Measurements from ENCODE around the gene NME7.
A peak's percentile ranks its signal among the peaks of the same experiment; 100 is the strongest.
"Not testable (repeated sequence)": the region's sequence is repeated elsewhere in the genome, so short reads cannot be mapped to it uniquely, and the experiment has no call there.

Gene NME7

DNA sequence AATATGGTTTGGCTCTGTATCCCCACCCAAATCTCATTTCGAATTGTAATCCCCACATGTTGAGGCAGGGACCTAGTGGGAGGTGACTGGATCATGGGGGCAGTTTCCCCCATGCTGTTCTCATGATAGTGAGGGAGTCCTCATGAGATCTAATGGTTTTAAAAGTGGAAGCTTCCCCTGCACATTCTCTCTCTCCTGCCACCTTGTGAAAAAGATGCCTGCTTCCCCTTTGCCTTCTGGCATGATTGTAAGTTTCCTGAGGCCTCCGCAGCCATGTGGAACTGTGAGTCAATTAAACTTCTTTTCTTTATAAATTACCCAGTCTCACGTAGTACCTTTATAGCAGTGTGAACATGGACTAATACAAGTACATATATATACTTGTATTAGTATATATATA, 25.5 kb downstream of the NME7 start:
- not testable (repeated sequence) for DNase-seq (ENCODE audit: low read depth, low spot score)

DNA sequence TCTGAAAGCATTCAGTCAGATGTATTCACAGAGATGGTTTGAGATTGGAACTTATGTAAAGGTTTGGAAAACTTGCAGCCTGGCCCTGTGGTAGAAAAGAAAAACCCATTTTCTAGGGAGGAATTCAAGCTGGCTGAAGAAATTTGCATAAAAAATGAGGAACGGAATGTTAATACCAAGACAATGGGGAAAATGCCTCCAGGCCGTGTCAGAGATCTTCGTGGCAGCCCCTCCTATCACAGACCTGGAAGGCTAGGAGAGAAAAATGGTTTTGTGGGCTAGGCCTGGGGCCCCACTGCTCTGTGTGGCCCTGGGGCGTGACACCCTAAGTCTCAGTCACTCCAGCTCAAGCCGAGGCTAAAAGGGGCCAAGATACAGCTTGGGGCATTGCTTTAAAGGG, 26.7 kb downstream of the NME7 start:
- no peak for DNase-seq (ENCODE audit: low read depth, low spot score)

DNA sequence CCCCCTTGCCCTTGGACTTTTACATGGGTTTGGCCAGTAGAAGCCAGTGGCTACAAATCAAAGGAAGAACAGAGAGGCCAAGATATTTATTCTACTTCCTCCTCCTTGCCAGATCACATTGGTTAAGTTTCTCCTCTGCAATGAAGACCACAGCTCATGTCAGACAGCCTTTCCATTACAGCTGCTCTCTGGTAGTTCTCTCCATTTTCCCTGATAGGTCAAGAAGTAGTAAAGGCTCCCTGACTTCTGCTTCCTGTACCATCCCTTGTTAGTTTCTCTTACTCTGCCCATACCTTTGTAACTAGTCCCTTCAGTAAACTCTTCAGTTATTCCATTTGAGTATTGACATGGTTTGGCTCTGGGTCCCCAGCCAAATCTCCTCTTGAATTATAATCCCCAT, 27.8 kb downstream of the NME7 start:
- no peak for DNase-seq (ENCODE audit: low read depth, low spot score)

DNA sequence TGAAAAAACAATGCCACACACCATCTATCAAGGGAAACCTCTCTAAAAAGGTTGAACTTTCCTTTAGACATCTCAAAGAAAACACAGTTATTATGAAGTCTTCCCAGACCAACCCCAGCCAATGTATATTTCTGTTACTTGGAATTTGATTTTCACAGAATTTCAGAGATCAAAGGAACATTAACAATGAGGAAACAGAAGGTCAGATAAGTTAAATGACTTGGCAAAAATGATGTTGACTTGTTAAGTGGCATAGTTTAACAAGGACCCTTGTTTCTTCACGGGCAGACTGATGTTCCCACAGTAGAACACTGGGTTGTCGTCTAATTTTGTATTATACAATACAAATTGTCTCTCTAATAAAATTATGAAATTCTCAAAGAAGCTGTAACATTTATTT, 29.0 kb downstream of the NME7 start:
- no peak for DNase-seq (ENCODE audit: low read depth, low spot score)

DNA sequence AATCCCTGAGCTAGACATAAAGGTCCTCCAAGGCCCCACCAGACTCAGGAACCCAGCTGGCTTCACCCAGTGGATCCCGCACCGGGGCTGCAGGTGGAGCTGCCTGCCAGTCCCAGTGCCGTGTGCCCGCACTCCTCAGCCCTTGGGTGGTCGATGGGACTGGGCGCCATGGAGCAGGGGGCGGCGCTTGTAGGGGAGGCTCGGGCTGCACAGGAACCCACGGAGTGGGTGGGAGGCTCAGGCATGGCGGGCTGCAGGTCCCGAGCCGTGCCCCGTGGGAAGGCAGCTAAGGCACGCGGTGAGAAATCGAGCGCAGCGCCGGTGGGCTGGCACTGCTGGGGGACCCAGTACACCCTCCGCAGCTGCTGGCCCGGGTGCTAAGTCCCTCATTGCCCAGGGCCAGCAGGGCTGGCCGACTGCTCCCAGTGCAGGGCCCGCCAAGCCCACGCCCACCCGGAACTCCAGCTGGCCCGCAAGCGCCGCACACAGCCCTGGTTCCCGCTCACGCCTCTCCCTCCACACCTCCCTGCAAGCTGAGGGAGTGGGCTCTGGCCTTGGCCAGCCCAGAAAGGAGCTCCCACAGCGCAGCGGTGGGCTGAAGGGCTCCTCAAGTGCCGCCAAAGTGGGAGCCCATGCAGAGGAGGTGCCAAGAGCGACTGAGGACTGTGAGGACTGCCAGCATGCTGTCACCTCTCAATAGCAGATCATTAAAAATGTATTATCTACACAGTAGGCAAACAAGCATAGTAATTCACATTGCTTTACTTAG, 30.5 kb downstream of the NME7 start:
- DNase-seq (ENCODE audit: low read depth, low spot score) = not testable (repeated sequence)

DNA sequence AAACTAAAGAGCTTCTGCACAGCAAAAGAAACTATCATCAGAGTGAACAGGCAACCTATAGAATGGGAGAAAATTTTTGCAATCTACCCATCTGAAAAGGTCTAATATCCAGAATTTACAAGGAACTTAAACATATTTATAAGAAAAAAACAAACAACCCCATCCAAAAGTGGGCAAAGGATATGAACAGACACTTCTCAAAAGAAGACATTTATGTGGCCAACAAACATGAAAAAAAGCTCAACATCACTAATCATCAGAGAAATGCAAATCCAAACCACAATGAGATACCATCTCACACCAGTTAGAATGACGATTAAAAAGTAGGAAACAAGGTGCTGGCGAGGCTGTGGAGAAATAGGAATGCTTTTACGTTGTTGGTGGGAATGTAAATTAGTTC, 32.9 kb downstream of the NME7 start:
- not testable (repeated sequence) for DNase-seq (ENCODE audit: low read depth, low spot score)

DNA sequence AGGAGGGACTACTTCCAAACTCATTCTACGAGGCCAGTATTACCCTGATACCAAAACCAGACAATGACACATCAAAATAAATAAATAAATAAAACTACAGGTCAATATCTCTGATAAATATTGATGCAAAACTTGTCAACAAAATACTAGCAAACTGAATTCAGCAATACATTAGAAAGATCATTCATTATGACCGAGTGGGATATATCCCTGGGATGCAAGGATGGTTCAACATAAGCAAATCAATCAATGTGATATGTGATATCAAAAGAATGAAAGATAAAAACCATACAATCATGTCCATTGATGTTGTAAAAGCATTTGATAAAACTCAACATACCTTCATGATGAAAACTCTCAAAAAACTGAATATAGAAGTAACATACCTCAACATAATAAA, 36.7 kb downstream of the NME7 start:
- no peak for DNase-seq (ENCODE audit: low read depth, low spot score)

DNA sequence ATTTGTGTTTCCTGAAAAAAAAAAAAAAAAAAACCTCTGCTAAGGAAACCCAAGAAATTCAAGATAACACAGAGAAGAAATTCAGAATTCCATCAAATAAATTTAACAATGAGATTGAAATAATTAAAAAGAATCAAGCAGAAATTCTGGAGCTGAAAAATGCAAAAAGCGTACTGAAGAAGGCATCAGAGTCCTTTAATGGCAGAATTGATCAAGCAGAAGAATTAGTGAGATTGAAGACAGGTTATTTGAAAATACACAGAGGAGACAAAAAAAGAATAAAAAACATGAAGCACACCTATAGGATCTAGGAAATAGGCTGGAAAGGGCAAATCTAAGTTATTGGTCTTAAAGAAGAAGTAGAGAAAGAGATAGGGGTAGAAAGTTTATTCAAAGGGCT, 38.2 kb downstream of the NME7 start:
- no peak for DNase-seq (ENCODE audit: low read depth, low spot score)

DNA sequence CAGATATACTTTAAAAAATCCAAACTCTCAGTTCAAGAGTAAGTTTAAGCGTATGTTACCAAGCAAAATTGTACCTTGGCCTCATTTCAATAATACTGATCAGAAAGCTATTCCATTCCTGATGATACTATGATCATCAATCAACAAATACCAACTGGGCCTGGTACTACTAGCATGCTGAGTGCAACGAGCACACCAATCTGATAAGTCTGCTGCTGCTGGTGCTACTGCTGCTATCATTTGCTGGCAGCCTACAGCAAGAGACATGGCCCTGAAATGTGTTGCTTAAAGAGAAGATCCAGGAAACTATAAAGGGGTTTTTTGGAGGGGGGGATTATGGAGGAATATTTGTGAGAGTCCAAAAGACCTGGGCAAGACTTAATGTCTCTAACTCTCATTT, 39.7 kb downstream of the NME7 start:
- no peak for DNase-seq (ENCODE audit: low read depth, low spot score)

DNA sequence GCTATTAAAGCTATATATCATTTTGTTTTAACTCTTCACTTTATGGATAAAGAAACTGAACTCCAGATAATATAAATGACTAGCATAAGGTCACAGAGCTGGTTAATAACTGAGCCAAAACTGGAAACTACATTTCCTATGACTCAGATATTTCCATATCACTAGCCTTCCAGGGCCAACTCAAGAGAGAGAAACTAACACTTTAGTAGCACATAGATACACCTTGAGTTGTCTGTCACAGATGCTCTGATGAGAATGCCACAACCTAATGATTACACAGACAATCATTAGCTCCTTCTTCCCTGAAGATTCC, 40.7 kb downstream of the NME7 start:
- no peak for DNase-seq (ENCODE audit: low read depth, low spot score)

DNA sequence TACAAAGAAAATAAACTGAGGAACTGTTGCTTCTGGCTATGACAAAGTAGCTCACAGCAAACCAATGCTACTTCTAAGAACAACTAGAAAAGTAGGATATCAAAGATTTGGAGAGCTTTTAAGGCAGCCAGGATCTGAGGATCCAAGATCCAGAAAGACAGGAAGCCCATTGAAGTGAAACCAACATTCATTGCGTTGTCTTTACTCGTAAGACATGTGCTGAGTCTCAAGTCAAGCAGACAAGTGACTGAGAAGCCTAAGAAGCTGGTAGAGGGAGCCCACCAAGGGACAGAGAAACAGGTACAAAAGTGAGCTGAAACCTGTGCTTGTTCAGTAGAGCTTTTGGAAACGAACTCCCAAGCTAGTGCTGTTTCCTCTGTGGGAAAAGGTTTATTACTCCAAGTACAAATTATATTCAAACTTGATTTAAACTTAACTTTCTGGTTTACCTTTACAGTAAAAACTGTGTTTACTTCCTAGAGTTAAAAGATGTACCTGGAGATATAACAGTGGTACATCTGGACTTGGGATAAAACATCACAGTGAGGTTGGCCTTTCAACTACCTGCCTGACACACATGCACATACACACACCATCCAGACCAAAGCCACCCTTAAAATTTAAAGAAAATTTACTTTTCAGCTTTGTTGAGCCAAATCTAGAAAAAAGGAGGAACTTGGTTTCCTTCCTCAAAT, 41.2 kb downstream of the NME7 start:
- DNase-seq (ENCODE audit: low read depth, low spot score) = no peak

DNA sequence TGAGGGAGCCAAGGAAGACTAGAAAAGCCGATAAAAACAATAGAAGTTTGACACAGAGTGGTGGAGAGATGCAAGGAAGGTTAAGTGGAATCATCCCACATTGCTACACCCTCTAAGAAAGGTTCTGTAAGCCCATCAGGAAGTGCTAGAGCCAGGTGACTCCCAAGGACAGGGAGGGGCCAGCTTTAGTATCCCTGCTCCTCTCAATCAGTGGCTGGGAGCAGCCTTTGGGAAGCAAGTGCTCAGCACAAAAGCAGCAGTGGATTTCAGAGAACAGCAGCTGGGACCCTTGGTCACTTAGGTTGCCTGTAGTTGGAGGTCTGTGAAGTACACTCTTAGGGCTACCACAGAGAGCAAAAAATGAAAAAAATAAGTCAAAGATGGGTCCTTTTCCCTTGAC, 42.5 kb downstream of the NME7 start:
- DNase-seq (ENCODE audit: low read depth, low spot score) = no peak

DNA sequence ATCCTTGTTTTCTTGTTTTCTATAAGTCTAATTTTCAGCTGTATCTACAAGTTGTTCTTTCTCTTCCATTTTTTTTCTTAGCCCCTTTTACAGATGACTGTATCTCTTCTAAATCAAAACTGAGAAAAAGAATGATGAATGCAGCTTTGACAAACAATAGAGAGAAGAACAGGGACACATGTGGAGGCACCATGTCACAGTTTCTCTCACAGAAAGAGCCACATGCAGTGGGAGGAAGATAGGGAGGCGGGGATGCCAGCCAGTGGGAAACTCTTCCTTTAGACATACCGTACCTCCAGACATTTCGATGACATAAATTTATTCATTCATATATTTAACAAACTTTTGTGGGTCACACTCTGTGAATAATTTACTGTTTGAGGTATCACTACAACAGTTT, 45.5 kb downstream of the NME7 start:
- DNase-seq (ENCODE audit: low read depth, low spot score) = no peak

DNA sequence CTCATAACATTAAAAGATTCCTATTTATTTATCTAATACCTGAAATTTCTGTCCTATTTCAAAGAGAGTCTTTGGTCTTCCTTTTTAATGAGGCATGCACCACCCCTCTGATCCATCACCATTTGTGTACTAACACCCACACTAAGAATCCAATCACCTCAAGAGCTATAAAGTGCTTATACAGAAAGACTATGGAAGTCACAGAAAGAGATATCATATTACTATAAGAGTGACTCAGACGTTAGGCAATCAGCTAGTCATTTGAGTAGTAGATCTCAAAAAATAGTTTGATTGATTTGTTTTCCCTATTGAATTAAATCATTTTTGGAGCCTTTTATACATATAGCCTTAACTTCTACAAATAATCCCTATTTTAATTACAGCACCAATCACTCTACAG, 46.1 kb downstream of the NME7 start:
- DNase-seq (ENCODE audit: low read depth, low spot score) = no peak

DNA sequence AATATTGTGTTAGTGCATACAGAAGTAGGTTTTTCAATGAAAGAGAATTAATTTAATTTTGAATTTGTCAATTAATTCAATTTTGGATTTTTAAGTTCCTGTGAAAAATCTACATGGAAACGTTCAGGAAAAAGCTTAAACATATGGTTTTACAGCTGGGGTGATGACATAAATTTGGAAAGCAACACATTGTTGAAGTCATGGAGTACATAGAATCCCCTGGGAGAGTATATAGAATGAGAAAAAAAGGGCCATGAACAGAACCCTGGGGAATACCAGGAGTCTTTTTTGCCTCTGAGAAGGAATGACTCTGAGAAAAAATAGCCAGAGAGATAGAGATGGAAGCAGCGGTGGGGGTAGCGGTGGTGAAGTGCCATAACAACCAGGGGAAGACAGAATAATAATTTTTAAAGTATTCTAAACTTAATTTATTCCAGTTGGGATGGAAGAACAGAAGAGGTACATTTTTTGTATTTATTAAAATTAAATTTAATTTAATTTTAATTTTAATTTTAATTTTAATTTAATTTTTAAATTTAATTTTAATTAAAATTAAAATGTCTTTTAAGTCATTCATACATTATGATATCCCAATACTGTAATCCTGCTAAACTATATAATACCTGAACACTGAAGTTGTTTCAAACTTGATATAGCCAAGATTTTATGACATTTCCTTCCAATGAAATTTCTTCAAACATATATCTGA, 48.9 kb downstream of the NME7 start:
- DNase-seq (ENCODE audit: low read depth, low spot score) = no peak

DNA sequence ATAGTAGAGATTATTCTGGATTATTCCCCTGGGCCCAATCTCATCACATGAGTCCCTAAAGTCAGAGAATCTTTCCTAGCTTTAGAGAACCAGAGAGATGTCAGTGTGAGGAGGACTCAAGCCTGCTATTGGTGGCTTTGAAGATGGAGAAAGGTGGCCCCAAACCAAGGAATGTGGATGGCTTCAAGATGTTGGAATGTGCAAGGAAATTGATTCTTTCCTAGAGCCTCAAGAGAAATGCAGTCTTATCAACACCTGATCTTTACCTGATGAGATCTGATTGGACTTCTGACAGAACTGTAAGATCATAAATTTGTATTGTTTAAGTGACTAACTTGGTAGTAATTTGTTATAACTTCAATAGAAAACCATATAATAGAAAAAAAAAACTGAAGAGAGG, 51.0 kb downstream of the NME7 start:
- no peak for DNase-seq (ENCODE audit: low read depth, low spot score)

DNA sequence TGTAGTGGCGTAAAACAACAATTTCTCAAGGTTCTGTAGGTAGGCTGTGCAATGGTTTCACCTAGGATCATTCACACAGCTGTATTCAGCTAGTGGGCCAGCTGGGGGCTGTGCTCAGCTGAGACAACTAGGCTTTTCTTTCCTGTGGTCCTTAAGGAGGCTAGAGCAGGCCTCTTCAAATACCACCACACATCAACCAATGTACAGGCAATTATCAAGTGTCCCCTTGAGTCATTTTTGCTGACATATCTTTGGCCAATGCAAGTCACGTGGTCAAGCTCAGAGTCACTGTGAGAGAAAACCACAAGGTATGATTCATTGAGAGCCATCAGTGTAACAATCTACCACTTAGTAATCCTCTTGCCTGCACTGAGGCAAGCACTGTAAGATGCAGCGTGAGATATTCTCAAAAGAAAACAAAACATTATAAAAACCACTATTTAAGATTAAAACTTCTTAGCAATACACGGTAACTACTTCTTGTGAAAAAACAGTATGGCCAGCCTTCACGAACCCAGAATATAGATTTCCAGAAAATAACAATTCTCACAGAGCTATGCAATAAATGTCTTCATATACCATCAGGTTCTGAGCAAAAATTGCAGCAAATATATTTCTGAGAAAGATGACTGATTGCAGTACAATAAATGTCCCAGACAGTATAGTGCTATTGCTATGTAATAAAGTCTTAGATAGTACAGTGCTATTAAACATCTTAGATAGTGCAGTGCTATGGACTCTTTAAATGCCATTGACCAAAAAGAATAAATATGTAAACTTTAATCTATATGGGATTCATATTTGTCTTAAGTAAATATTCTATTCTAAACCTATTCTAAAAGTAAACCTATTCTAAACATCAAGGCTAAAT, 55.3 kb downstream of the NME7 start:
- peak; percentile 16 for DNase-seq (ENCODE audit: low read depth, low spot score)

DNA sequence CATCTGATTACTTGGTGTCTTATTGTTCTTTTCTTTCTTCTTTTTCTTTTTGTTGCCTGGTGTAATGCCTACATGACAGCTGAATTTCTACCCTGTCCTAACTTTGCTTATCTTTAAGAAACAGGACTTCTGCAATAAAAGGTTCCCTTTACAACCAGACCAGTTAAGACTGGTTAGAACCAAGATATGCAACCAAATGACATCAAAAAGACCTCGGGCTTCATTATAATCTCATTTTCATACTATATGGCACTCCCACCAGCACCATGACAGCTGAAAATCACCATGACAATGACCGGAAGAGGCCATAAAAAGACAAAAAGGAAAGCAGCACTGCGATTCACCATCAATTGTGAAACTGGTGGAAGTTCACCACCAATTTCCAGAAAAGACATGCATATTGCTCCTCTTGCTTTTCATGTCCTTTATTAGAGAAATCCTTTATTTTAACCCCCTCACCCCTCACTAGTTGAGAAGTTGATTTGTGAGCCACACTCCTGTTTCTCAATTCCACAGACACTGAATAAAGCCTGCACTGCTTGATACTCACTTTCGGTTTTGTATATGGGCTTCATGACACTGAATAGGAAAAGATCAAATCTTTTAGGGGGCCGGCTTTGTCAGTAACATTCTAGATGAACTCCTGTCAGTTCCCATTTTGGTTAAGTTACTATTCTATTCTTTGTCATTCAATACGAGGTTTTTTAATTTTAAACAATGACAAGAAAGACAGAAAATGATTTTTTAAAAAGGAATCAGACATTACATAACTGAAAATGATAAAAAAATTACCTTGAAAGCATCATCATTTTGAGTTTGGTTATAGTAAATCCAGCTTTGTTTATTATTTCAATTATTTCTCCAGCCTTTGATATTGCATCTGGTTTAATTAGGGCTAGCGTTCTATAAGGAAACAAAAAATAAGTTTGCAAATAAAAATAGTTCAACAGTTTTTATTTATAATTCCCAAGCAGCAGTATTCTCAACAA, 58.1 kb downstream of the NME7 start:
- DNase-seq (ENCODE audit: low read depth, low spot score) = no peak

DNA sequence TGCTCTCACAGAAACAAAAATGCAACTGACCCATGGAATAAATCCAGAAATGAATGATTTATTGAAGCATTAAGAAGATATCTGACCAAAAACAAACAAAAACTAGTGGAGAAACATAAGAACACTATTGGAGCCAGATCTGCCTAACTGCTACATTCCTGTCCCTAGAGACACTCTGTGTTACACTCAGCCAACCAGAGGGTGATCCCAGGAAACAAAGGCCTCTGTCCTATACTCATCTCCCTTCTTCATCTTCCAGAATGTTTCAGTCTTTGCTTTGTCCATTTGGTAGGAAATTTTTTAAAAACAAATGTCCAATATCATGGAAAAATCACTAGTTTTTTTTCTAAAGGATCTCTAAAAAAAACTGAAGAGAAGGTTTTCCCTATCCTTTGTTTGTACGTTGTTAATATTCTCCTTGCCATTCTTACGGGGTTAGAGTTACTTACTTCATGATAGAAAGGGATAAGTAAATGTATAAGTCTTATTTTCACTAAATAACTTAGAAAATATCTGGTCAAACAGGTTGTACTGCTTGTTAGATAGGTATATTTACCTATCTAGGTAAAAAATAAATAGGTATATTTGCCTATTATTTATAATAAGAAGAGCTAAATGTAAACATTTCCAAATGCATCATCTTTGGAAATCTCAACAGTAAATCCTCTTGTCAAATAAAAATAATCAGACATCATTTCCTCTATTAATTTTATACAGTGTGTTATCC, 59.1 kb downstream of the NME7 start:
- no peak for DNase-seq (ENCODE audit: low read depth, low spot score)

DNA sequence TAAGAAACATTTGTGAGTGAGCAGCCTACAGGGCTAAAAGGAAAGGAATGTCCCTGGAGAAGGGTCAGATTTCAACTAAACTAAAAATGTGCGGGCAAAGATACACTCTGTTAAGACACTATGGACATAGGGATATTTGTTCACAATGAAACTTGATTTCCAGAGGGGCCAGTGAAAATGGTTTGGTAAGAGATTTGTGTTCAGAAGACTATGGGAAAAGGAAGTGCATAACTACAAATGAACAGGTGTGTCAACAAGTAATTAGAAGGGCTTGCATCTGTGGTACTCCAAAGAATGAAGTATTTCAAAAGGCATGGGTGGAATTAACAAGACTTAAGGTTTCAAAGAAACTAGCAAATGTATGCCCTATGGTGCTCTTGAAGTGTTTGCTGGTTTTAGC, 60.4 kb downstream of the NME7 start:
- DNase-seq (ENCODE audit: low read depth, low spot score) = no peak
